GM21786 (cell line): ENCODE measurements around the gene SGMS1.

Experiments
- ATAC-seq: cut with Tn5 transposase; IDR thresholded peaks from one replicate; pipeline ENCODE4 v1.9.1; 2021; ENCODE audit not compliant: unreplicated experiment

The SGMS1 gene

DNA sequence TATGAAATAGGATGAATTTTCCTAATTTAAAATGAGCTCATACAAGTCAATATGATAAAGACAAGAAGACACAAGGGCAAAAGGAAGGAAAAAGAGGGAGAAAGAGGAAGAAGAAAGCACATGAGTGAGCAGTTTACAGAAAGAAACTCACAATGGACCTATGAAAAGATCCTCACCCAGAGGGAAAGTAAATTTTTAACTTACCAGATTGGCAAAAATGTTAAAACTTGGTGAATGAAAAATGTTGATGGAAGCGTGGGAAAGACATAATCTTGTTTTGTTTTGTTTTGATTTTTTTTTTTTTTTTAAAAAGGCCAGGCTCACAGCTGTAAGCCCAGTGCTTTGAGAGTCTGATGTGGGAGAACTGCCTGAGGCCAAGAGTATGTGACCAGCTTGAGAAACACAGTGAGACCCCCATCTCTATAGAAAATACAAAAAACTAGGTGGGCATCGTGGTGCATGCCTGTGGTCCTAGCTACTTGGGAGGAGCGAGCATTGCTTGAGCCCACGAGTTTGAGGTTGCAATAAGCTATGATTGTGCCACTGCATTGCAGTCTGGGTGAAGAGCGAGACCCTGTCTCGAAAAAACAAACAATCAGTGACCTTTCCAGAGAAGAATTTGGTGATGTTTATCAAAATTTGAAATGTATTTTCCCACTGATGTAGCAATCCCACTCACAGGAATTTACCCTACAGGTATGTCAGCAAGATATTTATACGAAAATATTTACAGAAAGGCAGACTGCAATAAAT lies 219.6 kb downstream of the SGMS1 start:
- ATAC-seq = no peak

DNA sequence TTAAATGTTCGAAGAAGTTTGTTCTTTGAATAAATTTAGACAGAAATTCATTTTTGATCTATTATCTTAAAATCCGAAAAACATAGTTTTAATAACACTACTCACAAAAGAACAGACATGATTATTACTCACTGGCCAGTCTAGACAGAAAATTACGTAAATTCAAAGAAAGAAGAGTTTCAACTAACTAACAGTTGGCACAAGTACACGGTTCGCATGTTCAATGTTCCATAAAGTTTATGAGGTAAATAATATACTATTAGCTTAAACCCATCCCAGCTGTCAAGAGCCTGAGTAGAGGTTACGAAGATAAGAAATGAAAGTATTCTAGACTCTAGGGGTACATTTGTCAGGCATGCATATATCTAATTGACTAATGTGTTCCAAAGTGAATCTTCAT lies 220.7 kb downstream of the SGMS1 start:
- no peak for ATAC-seq

DNA sequence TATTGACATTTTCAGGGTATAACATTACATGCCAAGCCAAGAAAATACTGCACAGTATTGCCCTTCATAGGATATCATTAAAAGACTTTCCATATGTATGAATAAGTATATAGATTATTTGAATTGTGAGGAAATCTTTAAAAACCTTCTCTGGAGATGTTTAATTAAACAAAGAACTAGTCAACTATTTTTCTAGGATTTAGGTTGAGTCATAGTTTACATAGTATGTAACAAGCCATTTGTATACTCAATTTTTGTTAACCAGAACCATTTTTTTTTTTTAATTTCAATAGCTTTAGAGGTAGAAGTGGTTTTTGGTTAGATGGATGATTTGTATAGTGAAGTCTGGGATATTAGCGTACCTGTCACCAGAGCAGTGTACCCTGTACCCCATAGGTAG lies 221.3 kb downstream of the SGMS1 start:
- no peak for ATAC-seq

DNA sequence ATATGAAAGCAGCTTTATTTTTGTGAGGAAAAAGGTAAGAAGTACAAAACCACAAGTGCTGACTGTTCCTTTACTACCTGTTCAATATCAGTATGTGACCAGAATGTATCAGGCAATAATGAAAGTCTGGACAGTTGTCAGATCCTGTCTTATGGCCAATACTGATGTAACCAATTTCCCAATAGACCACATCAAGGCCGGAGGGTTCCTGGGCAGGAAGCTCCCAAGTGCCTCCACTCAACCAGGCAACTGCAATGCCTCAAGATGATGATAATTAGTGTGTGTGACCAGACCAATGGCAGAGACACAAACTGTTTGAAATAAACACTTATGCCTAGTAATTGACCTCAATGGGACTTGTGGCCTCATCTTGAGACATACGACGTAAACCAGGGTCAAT lies 223.1 kb downstream of the SGMS1 start:
- ATAC-seq = no peak

DNA sequence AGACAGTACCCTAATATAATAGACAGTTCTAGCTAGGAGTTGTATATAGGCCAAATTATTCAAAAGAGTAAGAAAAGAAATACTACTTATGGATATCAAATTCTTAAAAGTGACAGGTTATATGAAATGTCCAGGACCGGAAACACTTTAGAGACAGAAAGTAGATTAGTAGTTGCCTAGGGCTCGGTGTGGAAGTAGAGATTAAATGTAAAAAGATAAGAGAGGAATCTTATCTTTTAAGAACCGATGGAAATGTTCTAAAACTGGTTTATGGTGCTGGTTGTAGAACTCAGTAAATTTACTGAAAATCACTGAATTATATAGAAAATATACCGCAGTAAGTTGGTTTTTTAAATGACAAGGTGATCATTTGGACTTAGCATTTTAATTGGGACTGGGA lies 224.9 kb downstream of the SGMS1 start:
- no peak for ATAC-seq

DNA sequence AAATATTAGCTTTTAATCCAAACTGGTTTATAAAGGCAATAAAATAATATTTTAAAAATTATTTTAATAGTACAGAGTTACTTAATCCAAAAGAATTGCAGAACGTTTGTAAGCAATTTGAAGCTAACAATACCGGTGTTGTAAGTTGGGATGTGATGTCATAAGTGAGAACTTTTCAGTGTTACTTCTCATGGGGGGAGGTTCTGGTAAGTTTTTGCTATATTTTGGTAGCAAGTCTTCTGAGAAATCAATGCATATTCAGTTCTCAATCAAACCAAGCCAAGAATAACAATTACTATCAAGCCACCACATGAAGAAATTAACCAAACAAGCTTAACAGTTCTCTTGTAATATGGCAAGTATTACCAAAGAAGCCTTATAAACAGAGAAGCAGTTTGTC lies 225.4 kb downstream of the SGMS1 start:
- no peak for ATAC-seq

DNA sequence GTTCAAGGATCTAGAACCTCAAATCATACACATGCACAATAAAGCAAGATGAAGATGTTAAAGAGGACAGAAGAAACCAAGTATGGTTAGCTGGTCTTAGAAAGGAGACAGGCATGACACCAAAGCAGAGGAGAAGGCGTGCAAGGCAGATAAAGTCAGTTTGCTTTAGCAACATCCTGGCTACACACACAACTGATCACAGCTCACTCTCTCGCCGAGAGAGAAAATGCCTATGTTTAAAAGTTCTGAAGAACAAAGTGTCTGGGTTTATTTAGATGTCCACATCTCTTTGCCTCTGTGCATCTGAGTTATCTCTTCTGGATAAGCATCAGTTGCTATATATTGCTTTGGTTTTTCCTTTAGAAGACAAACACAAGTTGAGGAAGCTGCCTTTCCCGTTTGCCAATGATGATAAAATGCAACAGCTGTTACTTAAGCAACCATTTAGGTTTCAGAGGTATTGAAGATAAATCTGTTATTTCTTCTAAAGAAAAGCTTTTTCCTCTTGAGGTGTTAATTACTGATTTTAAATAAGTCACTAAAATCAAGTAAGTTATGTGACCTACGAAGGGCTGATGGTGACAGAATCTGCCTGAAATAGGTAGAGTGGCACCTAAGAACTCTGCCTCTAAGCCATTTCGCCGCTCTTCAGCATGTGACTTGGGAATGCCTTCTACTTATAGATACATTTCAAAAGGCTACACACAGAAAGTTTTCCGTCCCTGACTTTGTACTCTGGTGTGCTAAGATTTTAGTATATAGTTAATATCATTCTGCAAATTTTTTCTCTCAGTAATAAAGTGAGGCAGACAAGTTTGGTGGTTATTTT lies 226.2 kb downstream of the SGMS1 start:
- peak; percentile 32 for ATAC-seq

DNA sequence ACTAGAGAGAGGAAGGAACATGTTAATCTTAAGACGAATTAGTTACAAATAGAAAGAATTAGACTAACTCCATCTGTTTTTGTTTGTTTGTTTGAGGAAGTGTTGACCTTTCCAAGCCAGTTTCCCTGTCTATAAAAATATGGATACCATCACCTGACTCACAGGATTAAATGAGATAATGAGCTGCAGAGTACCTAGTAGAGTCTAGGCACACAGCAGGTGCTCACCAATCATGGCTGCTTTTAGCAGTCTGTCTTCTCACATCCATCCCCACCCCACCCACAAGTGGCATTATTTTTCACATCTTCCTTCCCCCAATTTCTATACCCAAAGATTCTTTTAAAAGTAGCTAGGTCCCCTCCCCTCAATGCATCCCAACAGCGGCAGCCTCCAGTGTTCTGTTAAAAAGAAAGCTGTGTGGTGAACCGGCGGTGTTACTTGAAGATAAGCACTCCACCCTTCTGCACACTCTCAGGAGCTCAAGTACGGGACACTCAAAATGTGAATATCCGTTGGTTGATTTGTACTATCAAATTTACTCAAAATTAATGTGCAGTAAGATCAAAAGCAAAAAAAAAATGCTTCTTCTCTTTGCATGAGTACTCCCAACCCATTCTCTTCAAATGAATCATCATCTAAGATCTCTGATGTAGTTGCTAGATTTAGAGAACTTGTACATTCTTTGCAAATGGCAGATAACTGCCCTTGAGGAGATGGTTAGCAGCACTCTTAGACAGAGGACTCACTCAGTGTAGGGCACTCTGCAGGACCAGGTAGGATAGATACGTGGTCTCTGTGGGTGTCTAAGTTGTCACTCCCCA lies 227.1 kb downstream of the SGMS1 start:
- ATAC-seq = peak; percentile 76

DNA sequence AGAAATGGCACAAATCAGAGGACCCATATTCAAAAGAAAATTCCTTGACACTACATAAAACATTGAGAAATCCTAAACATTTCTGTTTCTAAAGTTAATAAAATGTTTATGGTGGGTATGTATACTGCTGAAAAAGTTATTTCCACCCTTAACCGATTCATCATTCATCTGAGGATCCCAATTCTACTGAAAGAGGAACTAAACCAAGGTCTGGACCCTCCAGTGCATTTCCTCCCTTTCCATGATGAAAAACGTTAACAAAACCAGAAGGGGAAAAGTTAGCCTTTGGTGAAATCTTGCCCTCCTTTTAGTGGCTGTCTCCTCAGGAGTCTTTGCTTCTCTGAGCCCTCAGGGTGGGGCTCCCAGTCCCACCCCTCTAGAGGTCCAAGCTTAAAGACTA lies 227.9 kb downstream of the SGMS1 start:
- ATAC-seq = no peak

DNA sequence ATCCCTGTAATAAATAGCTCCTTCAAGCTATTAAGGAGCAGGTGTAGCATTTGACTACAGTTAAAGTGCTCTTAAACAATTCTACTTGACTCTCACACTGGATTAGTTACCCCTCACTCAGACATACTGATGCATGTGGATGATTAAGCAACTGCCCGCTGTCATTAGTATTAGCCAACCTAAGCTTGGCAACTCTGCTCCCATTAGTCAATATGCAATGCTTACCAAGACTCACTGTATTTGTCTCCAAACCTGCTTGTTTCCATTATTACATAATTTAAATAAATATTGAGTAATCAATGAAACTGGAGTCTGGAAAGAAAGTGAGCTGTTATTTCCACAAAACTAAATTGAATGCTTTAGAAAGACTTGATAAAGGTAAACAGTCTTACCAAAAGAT lies 228.5 kb downstream of the SGMS1 start:
- ATAC-seq = no peak

DNA sequence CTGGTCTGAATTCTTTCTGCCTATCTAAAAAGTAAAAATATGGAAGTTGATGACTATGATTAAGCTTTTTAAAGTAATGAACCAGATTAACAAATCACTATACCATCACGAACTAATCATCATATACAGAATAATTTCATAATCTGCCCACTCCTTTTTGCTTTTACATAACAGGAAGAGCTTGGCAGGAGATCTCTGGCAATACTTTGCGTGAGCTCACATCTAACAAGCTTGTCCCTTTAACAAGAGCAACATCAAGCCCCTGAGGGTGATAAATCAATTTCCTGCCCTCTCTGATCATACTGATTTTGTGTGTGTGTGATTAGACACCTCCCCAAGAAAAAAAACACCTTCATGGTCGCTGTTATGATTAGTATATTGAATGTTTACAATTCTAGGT lies 228.9 kb downstream of the SGMS1 start:
- ATAC-seq = no peak

DNA sequence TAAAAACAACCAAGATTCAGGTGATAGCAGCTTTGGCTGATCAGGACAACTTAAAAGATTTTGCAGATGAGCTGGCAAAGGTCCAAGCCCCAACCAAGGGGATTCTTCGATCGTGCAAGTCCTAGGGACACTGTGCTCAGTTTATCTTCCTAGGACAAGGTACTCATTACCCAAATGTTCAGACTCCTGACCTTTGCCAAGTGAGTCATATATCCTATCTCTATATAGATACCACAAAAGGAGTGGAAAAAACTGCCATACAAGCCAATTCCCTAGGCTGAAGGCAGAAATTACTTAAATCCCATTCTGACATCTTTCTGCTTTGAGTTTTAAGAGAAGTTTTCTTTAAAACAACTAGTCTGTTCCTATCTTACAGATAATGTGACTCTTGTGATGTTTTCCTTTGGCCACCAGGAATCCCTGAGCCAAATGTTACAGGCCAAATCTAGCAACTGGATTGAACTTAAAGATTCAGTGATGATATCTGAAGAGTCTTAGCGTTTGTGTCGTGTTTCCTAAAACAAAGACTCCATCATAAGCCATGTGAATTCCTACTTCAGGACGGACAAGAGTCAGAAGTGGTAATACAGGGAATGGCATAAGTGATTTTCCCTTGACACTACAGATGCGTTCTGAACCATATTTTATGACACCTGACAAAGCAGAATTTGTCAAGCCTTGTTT lies 229.8 kb downstream of the SGMS1 start:
- ATAC-seq = no peak

DNA sequence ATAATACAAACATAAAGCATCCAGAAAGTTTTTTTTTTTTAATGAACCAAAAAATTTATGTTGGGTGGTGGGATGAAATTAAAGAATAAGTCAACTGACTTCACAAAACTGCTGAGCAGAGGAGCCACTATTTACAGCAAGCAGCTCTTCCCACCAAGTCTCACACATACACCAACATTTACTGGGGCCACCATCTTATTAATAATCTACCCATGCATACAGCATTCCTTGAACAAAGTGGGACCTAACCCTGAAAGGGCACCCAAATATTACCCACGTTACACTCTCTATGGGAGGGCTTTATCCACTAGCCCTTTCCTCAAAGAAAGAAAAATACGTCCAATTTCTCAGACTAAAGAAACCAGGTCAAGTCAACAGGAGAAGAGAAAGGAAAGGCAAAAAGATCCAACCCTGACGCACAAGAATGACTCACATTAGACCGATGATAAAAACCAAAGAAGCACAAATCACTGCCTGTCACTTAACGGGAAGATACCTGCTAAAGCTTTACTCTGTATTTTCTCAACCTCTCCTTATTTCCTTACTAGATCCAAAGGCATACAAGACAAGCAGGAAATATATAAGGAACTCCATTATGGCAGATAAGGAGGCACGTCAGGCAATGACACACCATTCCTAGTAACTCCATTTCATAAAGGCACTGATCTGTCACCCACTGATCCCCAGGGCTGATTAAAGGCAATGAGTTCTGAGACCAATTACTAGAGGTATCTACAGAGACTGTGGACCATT lies 230.6 kb downstream of the SGMS1 start:
- ATAC-seq = no peak

DNA sequence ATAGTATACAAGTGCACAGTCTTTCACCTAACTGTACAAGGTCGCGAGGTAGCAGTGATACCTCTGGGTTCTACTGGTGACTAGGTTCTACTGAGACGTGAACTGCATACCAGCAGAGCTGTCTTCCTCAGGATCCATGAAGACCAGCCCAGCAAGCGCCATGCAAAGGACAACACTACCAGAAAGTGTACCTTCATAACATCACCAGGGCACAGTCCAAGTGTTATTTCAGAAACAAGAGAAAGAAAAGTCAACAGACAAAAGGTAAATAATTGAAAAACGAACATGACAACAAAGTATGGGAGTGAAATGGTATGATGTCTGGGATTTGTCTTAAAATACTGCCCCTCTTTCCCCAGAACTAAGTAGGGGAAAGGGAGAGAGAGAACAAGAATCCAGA lies 231.3 kb downstream of the SGMS1 start:
- ATAC-seq = no peak

DNA sequence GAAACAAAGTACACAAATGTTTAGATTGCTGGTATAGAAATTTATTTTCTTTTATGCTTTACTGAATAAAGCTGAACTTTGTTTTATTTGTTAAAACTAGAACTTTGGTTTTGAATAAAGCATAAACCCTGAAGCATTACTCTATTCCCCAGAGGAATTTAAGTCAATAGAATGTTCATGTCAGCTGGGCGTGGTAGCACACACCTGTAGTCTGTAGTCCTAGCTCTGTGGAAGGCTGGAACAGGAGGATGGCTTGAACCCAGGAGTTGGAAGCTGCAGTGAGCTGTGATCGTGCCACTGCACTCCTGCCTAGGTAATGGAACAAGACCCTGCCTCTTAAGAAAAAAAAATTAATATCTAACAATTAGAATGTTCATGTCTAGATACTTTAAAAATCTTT lies 233.5 kb downstream of the SGMS1 start:
- no peak for ATAC-seq

DNA sequence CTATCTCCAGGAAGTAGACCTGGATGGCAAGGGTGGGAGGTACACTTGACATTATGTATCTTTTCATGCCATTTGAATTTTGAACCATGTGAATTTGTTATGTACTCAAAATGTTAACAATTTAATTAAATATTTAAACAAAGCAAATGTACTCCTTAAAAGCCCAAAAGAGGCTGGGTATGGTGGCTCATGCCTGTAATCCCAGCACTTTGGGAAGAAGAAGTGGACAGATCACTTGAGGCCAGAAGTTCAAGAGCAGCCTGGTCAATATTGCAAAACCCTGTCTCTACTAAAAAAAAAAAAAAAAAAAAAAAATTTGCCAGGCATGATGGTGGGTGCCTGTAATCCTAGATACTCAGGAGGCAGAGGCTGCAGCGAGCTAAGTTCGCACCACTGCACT lies 235.6 kb downstream of the SGMS1 start:
- no peak for ATAC-seq

DNA sequence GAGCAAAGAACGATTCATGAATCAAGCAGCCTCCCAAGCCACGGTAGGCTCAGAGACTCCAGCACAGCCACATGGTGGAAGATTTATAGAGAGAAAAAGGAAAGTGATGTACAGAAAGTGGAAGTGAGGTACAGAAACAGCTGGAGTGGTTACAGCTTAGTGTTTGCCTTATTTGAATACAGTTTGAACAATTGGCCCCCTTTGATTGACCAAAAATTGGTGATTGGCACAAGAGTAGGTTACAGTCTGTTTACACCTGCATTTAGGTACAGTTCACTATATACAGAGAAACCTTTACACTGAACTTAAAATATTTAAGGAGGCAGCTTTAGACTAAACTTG lies 236.1 kb downstream of the SGMS1 start:
- peak; percentile 67 for ATAC-seq

DNA sequence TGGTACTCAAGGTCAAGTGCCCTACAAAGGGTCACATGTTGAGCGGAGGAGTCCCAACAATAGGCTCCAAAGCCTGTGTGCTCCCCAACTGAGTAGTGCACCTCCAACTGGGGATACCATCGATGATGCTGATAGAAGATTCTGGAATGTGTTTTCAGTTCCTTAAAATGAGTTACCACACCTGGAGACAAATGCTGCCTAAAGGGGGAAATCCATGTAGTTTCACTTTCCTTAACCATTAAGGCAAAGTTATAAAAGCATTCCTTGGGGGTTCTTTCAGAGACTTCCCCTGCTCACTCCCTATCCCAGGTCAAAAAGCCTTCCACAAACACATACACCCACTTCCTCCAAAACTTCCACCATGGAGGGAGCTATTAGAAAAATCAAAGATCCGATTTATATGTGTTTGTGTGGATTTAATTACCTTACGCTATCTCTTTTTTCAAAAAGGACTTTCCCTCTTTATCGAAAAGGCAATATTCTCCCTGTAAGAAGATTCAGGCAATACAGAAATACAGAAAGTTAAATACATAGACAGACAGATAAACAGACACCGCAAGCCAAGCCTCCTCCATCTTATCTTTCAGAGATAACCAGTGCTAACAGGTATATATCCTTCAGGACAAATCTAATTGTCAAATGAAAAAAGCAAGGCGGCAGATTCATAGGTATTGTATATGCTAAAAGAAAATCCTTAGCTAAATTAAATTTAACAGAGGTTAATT lies 236.6 kb downstream of the SGMS1 start:
- peak; percentile 11 for ATAC-seq

DNA sequence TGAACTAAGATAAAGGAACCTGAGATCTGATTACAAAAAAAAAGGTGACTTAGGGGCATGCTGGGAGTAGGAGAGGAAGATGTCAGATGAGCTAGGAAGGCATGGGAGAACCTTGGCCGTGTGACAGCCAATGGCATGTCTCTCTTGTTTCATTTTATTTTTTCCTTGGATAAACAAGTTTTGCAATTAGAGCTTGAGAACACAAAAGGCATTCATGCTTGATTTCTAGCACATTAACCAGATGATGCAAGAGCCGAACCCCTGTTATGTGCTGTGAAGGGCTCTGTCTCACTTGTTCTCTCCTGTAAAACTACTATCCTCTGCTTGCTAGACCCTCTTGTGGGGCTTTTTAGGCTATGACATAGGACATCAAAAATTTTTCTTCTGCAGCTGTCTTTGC lies 238.1 kb downstream of the SGMS1 start:
- ATAC-seq = no peak

DNA sequence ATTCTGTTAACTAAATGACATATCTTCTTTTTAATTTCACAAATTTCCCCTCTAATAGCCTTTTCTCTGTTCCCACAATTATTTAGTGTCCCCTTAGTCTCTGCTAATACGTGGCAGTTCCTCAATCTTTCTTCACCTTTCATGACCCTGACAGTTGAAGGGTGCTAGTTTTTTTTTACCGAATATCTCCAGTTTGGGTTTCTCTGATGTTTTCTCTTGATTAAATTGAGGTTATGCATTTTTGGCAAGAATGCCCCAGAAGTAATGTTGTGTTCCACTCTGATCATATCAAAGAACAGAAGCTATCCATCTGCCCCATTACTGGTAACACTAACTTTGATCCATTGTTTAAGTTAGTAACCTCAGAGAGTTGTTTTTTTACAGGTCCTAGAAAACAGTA lies 238.9 kb downstream of the SGMS1 start:
- ATAC-seq = no peak
